Measurements from ENCODE around the gene MBOAT7. TPM values are rescaled to one million over a fixed set of nuclear protein-coding genes. Genes with fewer than 3 reads are reported as not detected.

MBOAT7 gene
- total RNA-seq, 1 donor from 2014 or later = 65.5 TPM

- Histone ChIP-seq H3K4me1 (no peaks in the 10 kb centered on the region), H3K9me3 (no peaks in the 10 kb centered on the region), H3K4me3 (no peak overlapping the region), H3K36me3 (peaks cover 88% of the 10 kb centered on the region), H3K27ac (no peak overlapping the region), H3K27me3 (ENCODE audit: low read depth) (no peaks in the 10 kb centered on the region)
- TF ChIP-seq CTCF (IDR thresholded peaks at IDR 0.05) = no peak
- ATAC-seq (no peak), DNase-seq (no peak)
- intact Hi-C loops (cut with DNase I) = no loop called here
These were observed 61.0 kb downstream of the MBOAT7 start for GRCh38 chr19:54128441-54128725.

DNA sequence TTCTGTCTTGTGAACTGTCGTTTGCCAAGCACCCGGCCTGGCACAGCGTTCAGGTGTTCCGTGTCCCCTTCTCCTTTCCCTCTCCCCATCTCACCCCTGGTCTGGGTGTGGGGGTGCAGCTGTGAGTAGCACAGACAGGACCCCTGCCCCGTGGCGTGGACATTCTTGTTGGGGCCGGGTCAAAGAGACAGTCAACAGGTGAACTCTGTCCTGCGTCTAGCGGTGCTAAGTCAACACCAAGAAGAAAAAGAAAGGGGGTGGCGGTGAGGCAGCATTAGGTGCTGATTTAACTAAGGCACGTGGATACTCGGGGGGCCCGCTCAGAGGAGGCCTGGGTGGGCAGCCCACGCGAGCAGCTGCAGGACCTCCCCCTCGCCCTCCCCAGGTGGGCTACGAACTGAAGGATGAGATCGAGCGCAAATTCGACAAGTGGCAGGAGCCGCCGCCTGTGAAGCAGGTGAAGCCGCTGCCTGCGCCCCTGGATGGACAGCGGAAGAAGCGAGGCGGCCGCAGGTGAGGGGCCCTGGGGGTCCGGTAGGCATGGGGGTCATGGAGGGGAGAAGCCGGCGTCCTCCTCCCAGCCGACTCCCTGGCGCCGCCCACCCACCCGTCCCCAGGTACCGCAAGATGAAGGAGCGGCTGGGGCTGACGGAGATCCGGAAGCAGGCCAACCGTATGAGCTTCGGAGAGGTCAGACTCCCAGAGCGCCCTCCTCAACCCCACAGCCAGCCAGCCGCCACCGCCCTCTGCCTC, 61.5 kb downstream of the MBOAT7 start:
- no peak for TF ChIP-seq CTCF (IDR thresholded peaks at IDR 0.05)
- intact Hi-C loops (cut with DNase I) = no loop called here
- DNase-seq (no peak), ATAC-seq (no peak)
- no peaks in the 10 kb centered on the region for H3K9me3 ChIP-seq
- no peaks in the 10 kb centered on the region for H3K27me3 ChIP-seq (ENCODE audit: low read depth)
- H3K36me3 ChIP-seq = peaks cover 93% of the 10 kb centered on the region
- no peaks in the 10 kb centered on the region for H3K4me1 ChIP-seq
- H3K27ac ChIP-seq = no peak overlapping the region
- H3K4me3 ChIP-seq = no peak overlapping the region

DNA sequence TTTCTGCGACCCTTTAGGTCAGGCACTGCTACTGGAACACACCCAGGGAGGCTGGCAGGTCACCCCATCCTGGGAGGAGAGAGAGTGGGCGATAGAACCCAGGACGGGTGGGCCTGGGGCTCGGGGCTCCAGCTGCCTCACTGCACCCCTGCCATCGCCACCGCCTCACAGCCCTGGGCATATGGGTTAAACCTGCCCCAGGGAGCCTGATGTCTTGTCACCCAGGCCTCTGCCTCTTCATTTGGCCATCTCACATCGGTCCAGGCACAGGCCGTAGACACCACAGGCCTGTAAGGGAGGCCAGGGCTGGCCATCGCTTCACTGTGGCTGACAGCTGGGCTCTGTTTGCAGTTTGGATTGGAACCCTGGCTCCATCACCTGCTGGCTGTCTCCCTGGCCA, 63.7 kb downstream of the MBOAT7 start:
- intact Hi-C loops (cut with DNase I) = no loop called here
- ATAC-seq (no peak), DNase-seq (no peak)
- H3K27ac ChIP-seq = no peak overlapping the region
- no peaks in the 10 kb centered on the region for H3K4me1 ChIP-seq
- no peak overlapping the region for H3K4me3 ChIP-seq
- no peaks in the 10 kb centered on the region for H3K27me3 ChIP-seq (ENCODE audit: low read depth)
- no peak for TF ChIP-seq CTCF (IDR thresholded peaks at IDR 0.05)
- no peaks in the 10 kb centered on the region for H3K9me3 ChIP-seq
- H3K36me3 ChIP-seq = peaks cover 97% of the 10 kb centered on the region

GRCh38 chr19:54124393-54124792, 65.0 kb downstream of the MBOAT7 start:
- ATAC-seq (no peak), DNase-seq (no peak)
- no peaks in the 10 kb centered on the region for H3K9me3 ChIP-seq
- no peaks in the 10 kb centered on the region for H3K4me1 ChIP-seq
- no peak overlapping the region for H3K4me3 ChIP-seq
- no peaks in the 10 kb centered on the region for H3K27me3 ChIP-seq (ENCODE audit: low read depth)
- intact Hi-C loops (cut with DNase I) = no loop called here
- H3K36me3 ChIP-seq = peaks cover 100% of the 10 kb centered on the region
- H3K27ac ChIP-seq = no peak overlapping the region
- TF ChIP-seq CTCF (IDR thresholded peaks at IDR 0.05) = no peak

- no peak for TF ChIP-seq CTCF (IDR thresholded peaks at IDR 0.05)
- Histone ChIP-seq H3K36me3 (peaks cover 99% of the 10 kb centered on the region), H3K27me3 (ENCODE audit: low read depth) (no peaks in the 10 kb centered on the region), H3K9me3 (no peaks in the 10 kb centered on the region), H3K27ac (no peak overlapping the region), H3K4me1 (no peaks in the 10 kb centered on the region), H3K4me3 (no peak overlapping the region)
- intact Hi-C loops (cut with DNase I) = no loop called here
- ATAC-seq (no peak), DNase-seq (no peak)
These were observed 65.7 kb downstream of the MBOAT7 start for GRCh38 chr19:54123682-54124081.

Other genes starting within 250 kb of the MBOAT7 start
- 0.21 TPM for gene CACNG8, start 226.6 kb downstream of the MBOAT7 start, total RNA-seq
- gene CACNG6, start 197.9 kb downstream of the MBOAT7 start, total RNA-seq = 2.2 TPM
- gene VSTM1, start 125.7 kb downstream of the MBOAT7 start, total RNA-seq = 1.7 TPM
- gene TARM1, start 108.2 kb downstream of the MBOAT7 start, total RNA-seq = not detected
- gene OSCAR, start 88.8 kb downstream of the MBOAT7 start, total RNA-seq = 77.8 TPM
- 119 TPM for gene NDUFA3, start 86.7 kb downstream of the MBOAT7 start, total RNA-seq
- gene TFPT, start 73.9 kb downstream of the MBOAT7 start, total RNA-seq = 22.1 TPM
- gene PRPF31, start 73.8 kb downstream of the MBOAT7 start, total RNA-seq = 43.5 TPM
- 44.6 TPM for gene CNOT3, start 51.8 kb downstream of the MBOAT7 start, total RNA-seq
- gene LENG1, start 29.9 kb downstream of the MBOAT7 start, total RNA-seq = 8.0 TPM
- gene TMC4, start 16.4 kb downstream of the MBOAT7 start, total RNA-seq = 57.6 TPM
- gene TSEN34, start 1.7 kb upstream of the MBOAT7 start, total RNA-seq = 33.8 TPM
- gene RPS9, start 11.3 kb upstream of the MBOAT7 start, total RNA-seq = 1,086 TPM
- 85.6 TPM for gene LILRB3, start 33.4 kb upstream of the MBOAT7 start, total RNA-seq
- 36.9 TPM for gene LILRA6, start 53.2 kb upstream of the MBOAT7 start, total RNA-seq
- gene LILRB5, start 67.7 kb upstream of the MBOAT7 start, total RNA-seq = 16.0 TPM
- 26.1 TPM for gene LILRB2, start 91.5 kb upstream of the MBOAT7 start, total RNA-seq
- 21.9 TPM for gene LILRA5, start 123.6 kb upstream of the MBOAT7 start, total RNA-seq
- gene LILRA4, start 149.6 kb upstream of the MBOAT7 start, total RNA-seq = 6.6 TPM
- gene LAIR1, start 175.4 kb upstream of the MBOAT7 start, total RNA-seq = 176 TPM
- gene TTYH1, start 225.9 kb upstream of the MBOAT7 start, total RNA-seq = not detected

All from lower lobe of right lung (tissue), 2 donors.